GM21576 (cell line): ENCODE results near the gene NFATC4.
A peak's percentile ranks its signal among the peaks of the same experiment; 100 is the strongest.
"Not testable (repeated sequence)": the region's sequence is repeated elsewhere in the genome, so short reads cannot be mapped to it uniquely, and the experiment has no call there.

ENCODE experiments used
- ATAC-seq: cut with Tn5 transposase; IDR thresholded peaks from one replicate; pipeline ENCODE4 v1.9.1; 2021; ENCODE audit warnings: mild to moderate bottlenecking, moderate library complexity; ENCODE audit not compliant: unreplicated experiment

Gene NFATC4

GRCh38 chr14:24338843-24339242, 29.1 kb upstream of the NFATC4 start:
- ATAC-seq = no peak

- peak; percentile 95 for ATAC-seq
These were observed 28.5 kb upstream of the NFATC4 start, which contains the start of gene RIPK3 for GRCh38 chr14:24339284-24340151. RIPK3 (minus strand) TSS chr14:24339991; CDS start chr14:24339826, 165 bp downstream.

- ATAC-seq = no peak
These were observed 27.4 kb upstream of the NFATC4 start for GRCh38 chr14:24340606-24341005.

GRCh38 chr14:24342889-24343288, 25.1 kb upstream of the NFATC4 start:
- ATAC-seq = no peak

GRCh38 chr14:24343795-24344660, 24.0 kb upstream of the NFATC4 start:
- no peak for ATAC-seq

GRCh38 chr14:24347134-24347533, 20.9 kb upstream of the NFATC4 start:
- ATAC-seq = no peak

- no peak for ATAC-seq
These were observed 19.8 kb upstream of the NFATC4 start for GRCh38 chr14:24348186-24348585.

- ATAC-seq = no peak
These were observed 18.2 kb upstream of the NFATC4 start for GRCh38 chr14:24349742-24350141.

- ATAC-seq = no peak
These were observed 16.5 kb upstream of the NFATC4 start for GRCh38 chr14:24351517-24351916.

GRCh38 chr14:24353559-24354481, 14.2 kb upstream of the NFATC4 start:
- ATAC-seq = no peak

GRCh38 chr14:24354482-24354825, 13.5 kb upstream of the NFATC4 start:
- not testable (repeated sequence) for ATAC-seq

- no peak for ATAC-seq
These were observed 13.0 kb upstream of the NFATC4 start for GRCh38 chr14:24355009-24355408.

GRCh38 chr14:24356208-24356607, 11.8 kb upstream of the NFATC4 start:
- no peak for ATAC-seq

- ATAC-seq = no peak
These were observed 7.7 kb upstream of the NFATC4 start for GRCh38 chr14:24360281-24360680.

- no peak for ATAC-seq
These were observed 6.7 kb upstream of the NFATC4 start for GRCh38 chr14:24361326-24361725.

GRCh38 chr14:24362241-24362960, 5.6 kb upstream of the NFATC4 start:
- no peak for ATAC-seq

GRCh38 chr14:24363401-24363800, 4.6 kb upstream of the NFATC4 start:
- no peak for ATAC-seq

GRCh38 chr14:24364841-24365240, 3.1 kb upstream of the NFATC4 start:
- ATAC-seq = no peak

GRCh38 chr14:24365600-24366412, 2.2 kb upstream of the NFATC4 start:
- peak; percentile 37 for ATAC-seq
